GM21515 (cell line): ENCODE results near the gene PRDM5.

Source experiments
- ATAC-seq: cut with Tn5 transposase; IDR thresholded peaks from one replicate; pipeline ENCODE4 v1.9.1; 2021; ENCODE audit not compliant: unreplicated experiment

PRDM5 gene

DNA sequence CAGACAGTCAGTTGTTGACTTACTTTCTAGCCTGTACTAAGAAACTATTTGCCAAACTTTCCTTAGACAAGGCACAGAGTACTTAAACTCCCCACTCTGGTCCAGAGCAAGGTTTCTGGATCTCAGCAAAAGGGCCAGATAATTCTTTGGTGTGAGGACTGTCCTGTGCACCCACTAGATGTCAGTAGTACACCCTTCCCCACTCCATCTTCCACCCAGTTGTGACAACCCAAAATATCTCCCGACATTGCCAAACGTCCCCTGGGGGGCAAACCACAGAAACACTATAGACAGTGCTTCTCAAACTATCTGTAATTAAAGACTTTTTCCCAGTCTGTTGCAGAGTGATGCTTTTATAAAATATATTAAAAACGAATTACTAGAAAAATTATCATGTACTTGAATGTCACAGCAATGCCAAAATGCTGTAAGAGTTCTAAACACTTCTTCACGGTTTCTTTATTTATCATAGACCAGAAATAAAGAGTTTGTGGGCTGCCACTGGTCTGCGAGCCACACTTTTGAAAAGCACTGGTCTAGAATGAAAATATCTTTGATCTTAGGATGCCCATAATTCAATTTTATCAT, 203.5 kb downstream of the PRDM5 start:
- ATAC-seq, result peak; percentile 86

DNA sequence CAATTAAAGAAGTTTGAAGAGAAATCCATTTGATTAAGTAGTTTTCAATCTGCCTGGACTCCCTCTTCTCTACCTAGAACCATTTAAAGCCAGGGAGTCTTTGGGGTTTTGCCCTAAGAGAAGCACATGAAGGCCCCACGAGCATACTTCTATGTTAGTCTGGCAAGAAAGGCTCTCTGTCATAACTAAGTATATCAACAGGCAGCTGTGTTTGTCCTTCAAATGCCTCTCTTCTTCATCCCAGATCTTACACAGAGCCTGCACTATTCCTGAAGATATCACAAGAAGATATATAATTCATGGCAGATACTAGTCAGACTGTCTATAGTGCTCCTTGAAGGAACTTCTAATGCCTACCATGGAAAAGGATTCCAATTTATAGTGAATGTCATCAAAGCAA, 206.2 kb downstream of the PRDM5 start:
- ATAC-seq, result no peak

DNA sequence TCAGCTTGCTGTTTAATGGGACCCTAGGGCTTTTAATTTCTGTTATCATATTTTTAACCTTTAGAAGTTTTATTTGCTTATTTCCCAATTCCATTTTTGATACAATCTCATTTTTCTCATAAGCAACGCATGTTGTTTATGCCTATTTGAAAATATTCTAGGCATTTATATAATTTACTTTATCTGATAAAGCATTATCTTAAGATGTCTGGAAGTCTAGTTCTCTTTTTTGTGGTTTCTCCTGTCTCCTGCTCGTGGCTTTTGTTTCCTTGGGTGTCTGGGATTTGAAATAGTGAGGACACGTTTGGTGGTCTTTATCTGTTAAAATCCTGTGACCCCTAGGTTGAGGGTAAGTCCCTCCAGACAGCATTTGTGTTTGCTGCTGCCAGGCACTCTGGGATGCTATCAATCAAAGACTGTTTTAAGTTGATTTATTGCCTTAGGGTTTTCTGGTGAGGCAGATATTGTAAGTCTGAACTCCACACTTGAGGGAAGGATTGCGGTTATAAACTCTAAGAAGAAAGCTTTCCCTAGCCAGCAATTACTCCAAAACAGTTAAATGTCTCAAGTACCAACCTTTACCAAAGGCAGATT, 208.0 kb downstream of the PRDM5 start:
- no peak for ATAC-seq

DNA sequence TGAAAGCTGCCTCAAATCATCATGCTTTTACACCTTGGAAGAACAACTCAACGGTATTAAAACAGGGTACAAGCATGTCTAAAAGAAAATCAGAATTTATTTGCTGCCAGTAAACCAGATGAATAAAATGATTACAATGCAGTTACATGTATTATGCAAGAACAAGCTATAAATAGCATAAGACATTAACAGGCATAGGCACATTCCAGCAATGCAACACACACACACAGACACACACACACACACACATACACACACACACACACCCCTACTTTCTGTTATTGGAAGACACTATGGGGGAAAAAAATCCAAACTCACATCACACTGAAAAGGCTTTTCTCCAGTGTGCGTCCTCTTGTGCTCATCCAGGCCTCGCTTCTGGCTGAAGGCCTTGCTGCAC, 212.5 kb downstream of the PRDM5 start:
- no peak for ATAC-seq

DNA sequence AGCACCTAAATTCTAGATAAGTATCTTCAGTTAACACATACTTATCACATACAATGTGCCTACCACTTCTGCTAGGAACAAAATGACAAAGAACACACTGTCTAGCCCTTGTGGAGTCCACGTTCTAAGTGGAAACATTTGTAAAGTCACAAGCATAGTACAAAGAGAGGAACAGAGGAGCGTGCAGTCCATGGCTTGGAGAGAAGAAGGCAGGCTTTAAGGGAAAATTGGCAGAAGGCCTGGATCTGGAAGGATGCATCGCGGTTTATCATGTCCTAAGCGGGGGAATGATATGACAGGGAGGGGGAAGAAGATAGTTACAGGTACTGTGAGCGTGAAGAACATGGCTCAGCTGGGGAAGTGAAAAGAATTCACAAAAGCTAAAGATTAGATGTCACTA, 218.0 kb downstream of the PRDM5 start:
- no peak for ATAC-seq

DNA sequence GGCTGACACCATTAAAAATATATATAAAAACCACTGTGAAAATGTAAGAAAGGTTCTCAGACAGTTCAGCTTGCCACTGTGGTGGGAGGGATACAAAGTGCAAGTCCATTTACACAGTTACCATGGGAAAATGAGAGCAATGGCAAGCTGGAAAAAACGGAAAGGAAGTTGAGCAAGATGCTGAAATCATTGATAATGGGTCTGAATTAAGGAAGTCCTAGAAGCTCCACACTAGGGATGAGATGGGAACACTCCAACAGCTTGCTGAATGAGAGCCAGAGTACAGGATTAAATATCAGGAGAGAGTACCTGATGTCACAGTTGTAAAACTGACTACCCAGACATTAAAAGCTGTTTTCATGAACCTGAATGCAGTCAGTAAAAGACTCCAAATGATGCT, 218.6 kb downstream of the PRDM5 start:
- ATAC-seq, result no peak

DNA sequence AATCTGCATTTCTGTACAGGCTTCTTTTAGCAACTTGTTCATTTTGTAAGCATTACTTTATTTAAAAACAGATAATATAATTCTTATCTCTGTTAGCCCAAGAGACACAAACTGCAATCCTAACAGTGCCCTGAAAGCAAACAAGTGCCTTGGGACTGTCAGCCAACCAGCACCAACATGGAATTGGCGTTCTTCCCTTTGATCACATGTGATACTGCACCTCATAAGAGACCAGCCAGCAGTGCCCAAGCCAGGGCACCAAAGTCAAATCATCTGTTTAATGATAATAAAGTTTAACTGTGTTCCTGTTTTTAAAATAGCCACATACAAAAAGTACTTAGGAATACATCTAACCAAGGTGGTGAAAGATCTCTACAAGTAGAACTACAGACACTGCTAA, 223.2 kb downstream of the PRDM5 start:
- no peak for ATAC-seq

DNA sequence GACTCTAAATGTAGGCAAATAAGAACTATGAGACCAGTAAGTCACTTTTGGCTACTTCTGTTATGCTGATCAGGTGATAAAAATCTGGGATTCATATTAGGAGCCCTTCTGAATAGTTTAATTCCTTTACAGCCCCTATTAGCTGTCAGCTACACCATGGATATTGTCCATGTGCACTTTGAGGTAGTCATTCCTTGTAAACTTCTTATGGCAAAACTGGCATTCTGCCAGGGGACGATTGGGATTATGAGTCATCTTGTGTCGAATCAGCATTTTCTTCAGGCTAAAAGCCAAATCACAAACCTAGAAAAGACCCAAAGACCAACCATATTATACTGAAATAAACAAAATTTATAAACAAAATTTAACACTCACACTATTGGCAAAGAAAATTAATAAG, 227.6 kb downstream of the PRDM5 start:
- no peak for ATAC-seq

DNA sequence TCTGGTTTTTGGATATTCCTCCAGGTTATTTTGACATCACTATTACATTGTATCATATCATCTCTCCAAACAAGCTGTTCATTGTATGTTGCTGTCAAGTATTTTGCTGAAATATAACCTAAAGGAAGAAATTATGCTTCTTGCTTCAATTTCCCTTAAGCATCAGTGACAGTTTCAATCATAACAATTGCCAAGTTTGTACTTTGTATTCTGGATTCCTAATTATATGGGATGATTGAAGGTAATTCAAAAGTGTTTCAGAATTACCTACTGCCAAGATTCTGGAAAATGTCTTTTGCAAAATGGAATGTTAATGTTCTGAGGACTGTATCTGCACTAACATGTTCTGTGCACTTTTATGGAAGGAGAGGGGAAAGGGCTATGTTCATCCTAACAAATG, 228.7 kb downstream of the PRDM5 start:
- no peak for ATAC-seq

DNA sequence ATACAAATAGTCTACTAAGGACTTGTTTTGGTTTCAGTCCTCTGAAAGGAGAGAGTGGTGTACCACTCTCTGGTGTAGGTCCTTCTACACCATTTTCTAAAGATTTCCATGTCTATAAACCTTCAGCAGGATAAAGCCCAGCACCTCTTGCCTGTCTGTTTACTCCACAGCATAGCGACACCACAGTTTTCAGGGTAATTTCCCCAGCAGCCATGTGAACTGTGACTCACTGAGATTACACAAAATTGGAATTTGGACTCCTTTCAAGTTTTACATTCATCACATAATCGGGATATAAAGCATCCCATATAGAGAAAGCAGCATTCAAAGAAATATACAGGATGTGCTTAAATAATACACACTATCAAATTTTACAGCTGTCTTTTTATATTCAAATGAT, 229.6 kb downstream of the PRDM5 start:
- no peak for ATAC-seq

DNA sequence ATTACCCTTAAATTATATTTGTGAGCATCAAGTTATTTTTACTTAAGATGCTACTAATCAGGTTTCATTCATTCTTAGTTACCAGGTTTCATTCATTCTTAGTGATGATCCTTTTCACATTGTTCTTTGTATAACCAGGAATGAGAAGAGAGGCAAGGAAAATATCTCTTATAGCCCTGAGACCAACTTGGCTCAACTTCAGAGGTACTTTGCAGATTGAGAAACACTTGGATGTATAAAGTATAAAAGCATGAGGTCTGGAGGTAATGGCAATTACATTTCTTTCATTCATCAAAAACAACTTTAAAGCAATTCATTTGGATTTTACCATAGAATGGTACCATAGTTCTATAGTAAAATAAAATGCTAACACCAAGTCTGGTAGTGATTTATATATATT, 231.0 kb downstream of the PRDM5 start:
- ATAC-seq, result no peak

DNA sequence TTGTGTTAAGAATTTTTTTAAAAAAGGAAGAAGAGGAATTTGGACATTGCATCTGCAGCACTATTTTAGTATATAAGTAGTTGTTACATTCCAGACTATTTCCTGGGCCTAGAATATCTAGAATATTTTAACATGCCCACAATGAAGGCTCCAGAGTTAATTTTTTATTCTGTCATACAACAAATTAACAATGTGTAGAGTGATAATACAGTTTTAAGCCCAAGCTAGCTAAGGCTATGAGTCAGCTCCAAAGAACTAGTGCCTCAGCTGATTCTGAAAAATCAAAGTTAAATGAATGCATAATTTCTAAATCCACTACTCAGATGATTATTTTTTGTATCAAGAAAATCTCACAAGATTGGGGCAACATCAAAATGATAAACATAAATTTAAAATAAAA, 231.4 kb downstream of the PRDM5 start:
- no peak for ATAC-seq

DNA sequence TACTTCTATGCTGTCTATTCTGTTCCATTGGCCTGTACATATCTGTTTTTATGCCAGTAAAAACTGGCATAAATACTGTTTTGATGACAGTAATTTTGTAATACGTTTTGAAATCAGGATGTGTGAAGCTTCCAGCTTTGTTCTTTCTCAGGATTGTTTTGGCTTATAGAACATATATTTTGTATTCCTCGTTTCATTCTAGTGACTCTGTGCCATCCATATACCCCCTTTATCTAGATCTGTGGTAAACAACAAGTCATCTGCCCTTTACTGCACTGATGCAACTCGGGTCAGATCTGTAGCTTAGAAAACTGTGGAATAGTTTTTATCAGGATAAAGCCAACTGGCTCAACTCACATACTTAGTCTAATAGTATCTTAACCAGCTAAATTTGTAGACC, 233.7 kb downstream of the PRDM5 start:
- ATAC-seq, result no peak

DNA sequence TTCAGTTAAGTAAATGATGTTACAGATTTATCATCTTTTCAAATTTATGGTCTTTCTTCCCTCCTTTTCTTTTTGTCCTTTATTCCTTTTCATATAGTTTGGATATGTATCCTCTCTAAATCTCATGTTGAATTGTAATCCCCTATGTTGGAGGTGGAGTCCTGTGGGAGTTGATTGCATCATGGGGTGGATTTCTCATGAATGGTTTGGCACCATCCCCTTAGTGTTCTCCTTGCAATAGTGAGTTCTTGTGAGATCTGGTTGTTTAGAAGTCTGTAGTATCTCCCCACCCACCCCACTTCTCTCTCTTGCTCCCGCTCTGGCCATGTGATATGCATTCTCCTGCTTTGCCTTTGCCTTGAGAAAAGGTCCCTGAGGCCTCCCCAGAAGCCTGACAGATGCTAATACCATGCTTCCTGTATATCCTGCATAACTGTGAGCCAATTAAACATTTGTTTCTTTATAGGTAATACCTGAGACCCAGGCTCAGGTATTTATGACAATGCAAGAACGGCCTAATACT, 236.7 kb downstream of the PRDM5 start:
- ATAC-seq, result no peak

DNA sequence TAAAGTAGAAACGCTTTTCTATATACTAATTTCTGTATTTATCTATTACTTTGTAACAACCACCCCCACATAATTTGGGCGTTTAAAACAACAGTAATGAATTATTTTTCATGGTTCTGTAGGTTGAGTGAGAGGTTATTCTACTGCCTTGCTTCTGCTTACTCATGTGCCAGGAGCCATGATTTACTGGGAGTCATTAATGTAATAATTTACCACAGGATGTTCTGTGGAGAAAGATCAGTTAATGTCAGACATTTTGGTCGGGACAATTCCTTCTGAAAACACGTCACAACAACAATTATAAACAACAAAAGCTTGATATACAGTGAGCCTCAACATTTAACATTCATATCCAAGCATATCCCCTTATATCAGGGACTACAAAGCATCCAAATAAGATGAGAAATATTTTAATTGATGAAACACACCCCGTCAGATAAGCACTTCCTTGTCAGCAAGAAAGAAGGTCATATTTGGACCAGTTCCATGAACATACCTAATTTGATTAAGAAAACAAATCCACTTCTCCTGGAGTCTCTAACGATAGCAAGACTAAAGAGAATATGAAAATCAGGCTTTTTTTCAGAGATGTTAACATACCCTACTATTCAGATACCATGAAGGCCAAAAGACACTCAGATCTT, 238.5 kb downstream of the PRDM5 start:
- ATAC-seq, result no peak

DNA sequence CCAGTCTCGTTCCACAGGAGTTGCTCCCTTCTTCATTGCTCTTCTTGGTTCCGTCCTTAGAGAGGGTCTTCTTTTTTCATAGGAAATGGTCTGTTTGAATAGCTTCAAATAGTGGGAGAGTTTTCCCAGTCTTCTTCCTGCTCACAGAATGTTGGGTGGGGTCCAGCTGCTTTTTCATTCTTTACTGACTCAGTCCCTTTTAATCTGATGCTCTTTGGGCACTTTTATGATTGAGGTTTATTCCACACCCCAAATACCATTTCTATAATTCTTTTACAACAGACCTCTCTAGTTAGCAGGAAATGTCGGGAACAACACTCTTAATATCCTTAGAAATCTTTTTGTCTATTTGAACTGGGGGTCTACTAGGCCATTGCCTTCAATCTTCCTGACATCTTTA, 239.5 kb downstream of the PRDM5 start:
- ATAC-seq, result no peak

DNA sequence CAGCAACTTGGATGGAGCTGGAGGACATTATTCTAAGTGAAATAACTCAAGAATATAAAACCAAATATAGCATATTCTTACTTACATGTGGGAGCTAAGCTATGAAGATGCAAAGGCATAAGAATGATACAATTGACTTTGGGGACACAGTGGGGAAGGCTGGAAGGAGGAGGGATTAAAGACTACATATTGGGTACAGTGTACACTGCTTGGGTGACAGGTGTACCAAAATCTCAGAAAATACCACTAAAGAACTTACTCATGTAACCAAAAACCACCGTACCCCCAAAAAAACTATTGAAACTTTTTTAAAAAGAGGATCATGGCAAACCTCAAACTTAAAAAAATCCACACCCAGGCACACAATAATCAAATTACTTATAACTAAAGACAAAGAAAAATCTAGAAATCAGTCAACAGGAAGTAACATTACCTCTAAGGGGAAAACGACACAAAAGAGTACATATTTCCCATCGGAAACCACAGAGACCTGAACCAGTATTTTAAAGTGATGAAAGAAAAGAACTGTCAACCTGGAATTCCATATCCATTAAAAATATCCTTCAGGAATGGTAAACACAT, 241.8 kb downstream of the PRDM5 start:
- no peak for ATAC-seq

DNA sequence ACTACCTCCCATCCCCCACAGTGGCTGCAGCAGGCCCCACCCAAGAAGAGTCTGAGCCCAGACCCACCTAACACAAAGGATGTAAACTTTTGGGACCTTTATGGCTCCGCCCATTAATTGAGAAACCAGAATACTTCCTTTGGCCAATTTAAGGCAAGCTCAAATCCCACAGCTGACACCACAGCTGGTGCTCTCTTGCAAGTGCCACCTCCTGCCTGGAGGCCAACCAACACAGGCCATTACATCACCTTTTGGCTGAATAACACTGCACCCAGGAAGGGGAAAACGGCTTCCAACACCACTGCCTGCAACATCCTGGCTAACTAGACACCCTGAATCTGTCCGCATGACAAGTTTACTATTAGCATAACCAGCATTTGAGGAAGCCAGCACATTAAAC, 248.8 kb downstream of the PRDM5 start:
- no peak for ATAC-seq

DNA sequence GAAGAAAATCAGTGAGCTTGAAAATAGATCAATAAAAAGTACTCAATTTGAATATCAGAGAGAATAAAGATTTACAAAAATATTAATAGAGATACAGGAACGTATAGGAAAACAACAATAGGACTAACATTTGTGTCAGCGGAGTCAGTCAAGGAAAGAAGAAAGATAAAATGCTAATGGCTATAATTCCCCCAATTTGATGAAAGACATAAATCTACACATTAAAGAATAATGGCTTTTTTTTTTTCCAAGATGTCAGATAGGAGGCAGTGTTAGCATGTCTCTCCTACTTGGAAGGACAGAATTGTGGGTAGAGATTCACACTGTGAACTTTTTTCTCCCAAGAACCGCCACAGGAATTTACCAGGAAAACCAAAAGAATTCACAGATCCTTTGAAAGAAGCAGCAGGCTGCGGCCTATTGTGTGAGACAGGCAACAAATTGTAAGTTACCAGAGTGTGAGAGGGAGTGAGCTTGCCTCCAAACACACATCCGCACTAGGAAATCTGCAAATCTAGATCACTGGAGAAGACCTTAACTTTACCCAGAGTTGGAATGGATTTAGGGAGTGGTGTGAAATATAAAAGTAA, 249.9 kb downstream of the PRDM5 start:
- ATAC-seq, result no peak

DNA sequence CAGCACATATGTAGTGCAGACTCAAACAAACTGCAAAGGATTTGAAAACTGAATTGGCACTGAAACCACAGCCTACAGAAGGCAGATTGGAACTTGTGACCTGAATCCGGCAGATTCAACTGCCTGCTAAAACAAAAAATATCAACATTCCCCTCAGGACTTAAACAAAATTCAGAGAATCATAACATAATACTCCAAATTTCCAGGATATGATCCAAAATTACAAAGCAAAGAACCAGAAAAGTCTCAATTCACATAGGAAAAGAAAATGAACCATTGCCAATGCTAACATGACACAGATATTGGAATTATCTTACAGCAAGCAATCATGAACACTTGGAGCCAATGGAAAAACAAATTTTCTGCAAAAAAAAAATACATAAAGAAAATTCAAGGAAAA, 250.4 kb downstream of the PRDM5 start:
- ATAC-seq, result no peak

DNA sequence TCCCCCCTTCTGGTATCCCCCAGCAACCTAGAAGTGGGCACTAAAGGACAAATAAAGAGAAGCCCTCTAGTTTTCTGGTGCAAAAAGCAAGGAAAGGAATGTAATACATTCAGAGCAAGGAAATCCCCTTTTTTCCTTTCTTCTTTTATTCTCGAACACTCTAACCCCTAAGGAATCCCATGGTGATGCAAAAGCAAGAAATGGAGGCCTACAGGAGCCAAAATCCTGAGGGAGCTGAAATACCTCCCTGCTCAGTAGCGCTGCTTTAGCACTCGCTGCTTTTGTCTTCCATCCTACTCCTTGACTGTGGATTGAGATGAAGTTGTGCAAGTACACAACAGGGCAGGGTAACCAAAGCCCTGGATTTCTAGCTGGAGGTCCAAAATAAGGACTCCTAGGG, 251.0 kb downstream of the PRDM5 start:
- ATAC-seq, result no peak

DNA sequence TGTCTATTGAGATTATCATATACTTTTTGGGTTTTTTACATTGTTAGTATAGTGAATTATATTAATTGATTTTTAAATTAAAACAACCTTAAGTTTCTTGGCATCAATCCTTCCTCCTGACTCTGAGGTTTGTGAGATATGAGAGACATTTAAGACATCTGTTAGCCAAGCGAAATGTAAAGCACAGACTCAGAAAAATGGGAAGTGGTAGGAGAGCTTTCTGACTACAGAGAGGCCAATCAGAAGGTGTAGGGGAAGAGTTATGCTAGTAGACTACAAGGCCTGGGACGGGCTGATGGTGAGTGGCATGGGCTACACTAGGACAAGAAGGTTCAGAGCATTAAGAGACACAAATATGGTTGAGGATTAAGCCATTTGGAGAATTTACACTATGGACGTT, 255.4 kb downstream of the PRDM5 start:
- ATAC-seq, result no peak
